Breast epithelium (tissue), 3 donors: ENCODE results near the gene HSH2D.

ENCODE experiments used
- POLR2AphosphoS5 ChIP-seq, 3 donors: sonication (generic); formaldehyde crosslinking; IDR thresholded peaks; one replicate each; pipeline ENCODE4 v1.6.1; 2017; ENCODE audit warnings: antibody characterized with exemption in 3 of 3
- TF ChIP-seq, protein P1 (sequence below), 3 donors: fragments of 450-650 bp; IDR thresholded peaks; one replicate each; pipeline ENCODE4 v1.5.1; 2016 to 2017; ENCODE audit warnings: antibody characterized with exemption in 3 of 3, mild to moderate bottlenecking in 3 of 3, moderate library complexity in 3 of 3

DNA sequence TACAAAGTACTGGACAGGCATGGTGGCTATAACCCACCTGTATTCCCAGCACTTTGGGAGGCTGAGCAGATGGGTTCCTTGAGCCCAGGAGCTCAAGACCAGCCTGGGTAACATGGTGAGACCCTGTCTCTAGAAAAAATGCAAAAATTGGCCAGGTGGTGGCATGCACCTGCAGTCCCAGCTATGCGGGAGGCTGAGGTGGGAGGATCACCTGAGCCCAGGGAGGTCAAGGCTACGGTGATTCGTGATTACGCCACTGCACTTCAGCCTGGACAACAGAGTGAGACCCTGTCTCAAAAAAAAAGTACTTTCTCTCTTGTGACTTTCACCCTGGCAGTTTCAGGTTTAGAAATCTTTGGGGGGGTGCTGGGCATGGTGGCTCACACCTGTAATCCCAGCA is 43.0 kb upstream of the HSH2D start:
- TF ChIP-seq, protein P1, sequence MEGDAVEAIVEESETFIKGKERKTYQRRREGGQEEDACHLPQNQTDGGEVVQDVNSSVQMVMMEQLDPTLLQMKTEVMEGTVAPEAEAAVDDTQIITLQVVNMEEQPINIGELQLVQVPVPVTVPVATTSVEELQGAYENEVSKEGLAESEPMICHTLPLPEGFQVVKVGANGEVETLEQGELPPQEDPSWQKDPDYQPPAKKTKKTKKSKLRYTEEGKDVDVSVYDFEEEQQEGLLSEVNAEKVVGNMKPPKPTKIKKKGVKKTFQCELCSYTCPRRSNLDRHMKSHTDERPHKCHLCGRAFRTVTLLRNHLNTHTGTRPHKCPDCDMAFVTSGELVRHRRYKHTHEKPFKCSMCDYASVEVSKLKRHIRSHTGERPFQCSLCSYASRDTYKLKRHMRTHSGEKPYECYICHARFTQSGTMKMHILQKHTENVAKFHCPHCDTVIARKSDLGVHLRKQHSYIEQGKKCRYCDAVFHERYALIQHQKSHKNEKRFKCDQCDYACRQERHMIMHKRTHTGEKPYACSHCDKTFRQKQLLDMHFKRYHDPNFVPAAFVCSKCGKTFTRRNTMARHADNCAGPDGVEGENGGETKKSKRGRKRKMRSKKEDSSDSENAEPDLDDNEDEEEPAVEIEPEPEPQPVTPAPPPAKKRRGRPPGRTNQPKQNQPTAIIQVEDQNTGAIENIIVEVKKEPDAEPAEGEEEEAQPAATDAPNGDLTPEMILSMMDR (IDR thresholded peaks at IDR 0.05), result no peak
- TF ChIP-seq POLR2AphosphoS5 (IDR thresholded peaks at IDR 0.05), result no peak
